Neural crest cell (in vitro differentiated cells): ENCODE results near the gene CACNA1E. TPM values are rescaled to one million over a fixed set of nuclear protein-coding genes. Genes with fewer than 3 reads are reported as not detected.
"Not testable (repeated sequence)": the region's sequence is repeated elsewhere in the genome, so short reads cannot be mapped to it uniquely, and the experiment has no call there.

ENCODE experiments used
- DNase-seq: peaks from one replicate; pipeline ENCODE4 v3.0.0; 2021; ENCODE audit warnings: low read depth, mixed read lengths, low spot score
- H3K27ac Mint-ChIP-seq: one replicate; pipeline ENCODE4 v1.8.0; 2021; ENCODE audit warnings: mild to moderate bottlenecking, mixed read lengths; ENCODE audit not compliant: unreplicated experiment
- H3K27me3 Mint-ChIP-seq: 2 replicates; pipeline ENCODE4 v1.8.0; 2021; ENCODE audit warnings: low read depth, mild to moderate bottlenecking, mixed read lengths
- H3K36me3 Mint-ChIP-seq: 2 replicates; pipeline ENCODE4 v1.8.0; 2021; ENCODE audit warnings: low read depth, mild to moderate bottlenecking, mixed read lengths
- H3K4me1 Mint-ChIP-seq: 2 replicates; pipeline ENCODE4 v1.8.0; 2021; ENCODE audit warnings: mixed read lengths
- H3K4me3 Mint-ChIP-seq: one replicate; pipeline ENCODE4 v1.8.0; 2021; ENCODE audit warnings: mild to moderate bottlenecking, mixed read lengths
- H3K9me3 Mint-ChIP-seq: 2 replicates; pipeline ENCODE4 v1.8.0; 2021; ENCODE audit warnings: mixed read lengths
- CTCF ChIP-seq: fragments of 200-600 bp; sonication (generic); conservative IDR thresholded peaks from 2 replicates; pipeline ENCODE4 v1.5.0; 2021; ENCODE audit warnings: antibody characterized with exemption, mild to moderate bottlenecking
- total RNA-seq: library from RNA; stranded (reverse); gene quantifications from 2 replicates; pipeline ENCODE4 v1.2.1, GENCODE V29; 2021

The CACNA1E gene
- total RNA-seq, 1 donor from 2014 or later, result 1.3 TPM

- TF ChIP-seq CTCF, result no peak
- Mint-ChIP-seq H3K36me3 (no peaks in the 10 kb centered on the region), H3K4me1 (peaks cover 12% of the 10 kb centered on the region), H3K27me3 (no peaks in the 10 kb centered on the region), H3K4me3 (no peak overlapping the region), H3K27ac (peak overlapping the region; percentile 31), H3K9me3 (no peaks in the 10 kb centered on the region)
- DNase-seq, result no peak
Measured at GRCh38 chr1:181516706-181517105, 33.4 kb downstream of the CACNA1E start.

- Mint-ChIP-seq H3K36me3 (no peaks in the 10 kb centered on the region), H3K9me3 (no peaks in the 10 kb centered on the region), H3K27ac (no peak overlapping the region), H3K4me1 (peaks cover 15% of the 10 kb centered on the region), H3K4me3 (no peak overlapping the region), H3K27me3 (no peaks in the 10 kb centered on the region)
- TF ChIP-seq CTCF, result no peak
- no peak for DNase-seq
Measured at GRCh38 chr1:181517181-181517875, 34.0 kb downstream of the CACNA1E start.

GRCh38 chr1:181518152-181518551, 34.8 kb downstream of the CACNA1E start:
- H3K27ac Mint-ChIP-seq, result peak overlapping the region; percentile 51
- peaks cover 15% of the 10 kb centered on the region for H3K4me1 Mint-ChIP-seq
- no peak for TF ChIP-seq CTCF
- H3K36me3 Mint-ChIP-seq, result no peaks in the 10 kb centered on the region
- no peaks in the 10 kb centered on the region for H3K9me3 Mint-ChIP-seq
- H3K27me3 Mint-ChIP-seq, result no peaks in the 10 kb centered on the region
- H3K4me3 Mint-ChIP-seq, result no peak overlapping the region
- DNase-seq, result no peak

- H3K36me3 Mint-ChIP-seq, result no peaks in the 10 kb centered on the region
- no peak for TF ChIP-seq CTCF
- DNase-seq, result no peak
- H3K4me3 Mint-ChIP-seq, result no peak overlapping the region
- peaks cover 15% of the 10 kb centered on the region for H3K4me1 Mint-ChIP-seq
- no peaks in the 10 kb centered on the region for H3K9me3 Mint-ChIP-seq
- peaks cover 4% of the 10 kb centered on the region for H3K27me3 Mint-ChIP-seq
- no peak overlapping the region for H3K27ac Mint-ChIP-seq
Measured at GRCh38 chr1:181522864-181523263, 39.5 kb downstream of the CACNA1E start.

- TF ChIP-seq CTCF, result no peak
- Mint-ChIP-seq H3K27me3 (peaks cover 4% of the 10 kb centered on the region), H3K36me3 (peaks cover 9% of the 10 kb centered on the region), H3K27ac (no peak overlapping the region), H3K4me3 (no peak overlapping the region), H3K9me3 (peaks cover 8% of the 10 kb centered on the region), H3K4me1 (peaks cover 15% of the 10 kb centered on the region)
- DNase-seq, result no peak
Measured at GRCh38 chr1:181525104-181525721, 41.9 kb downstream of the CACNA1E start.

- not testable (repeated sequence) for H3K4me1 Mint-ChIP-seq, H3K4me3 Mint-ChIP-seq
Measured at GRCh38 chr1:181528241-181528640, 44.9 kb downstream of the CACNA1E start.

More at GRCh38 chr1:181528241-181528640, 44.9 kb downstream of the CACNA1E start:
- not testable (repeated sequence) for H3K36me3 Mint-ChIP-seq, H3K27ac Mint-ChIP-seq, DNase-seq, H3K9me3 Mint-ChIP-seq, H3K27me3 Mint-ChIP-seq
